Measurements from ENCODE around the gene OPN1SW.

GRCh38 chr7:128815289-128815942, 39.8 kb upstream of the OPN1SW start:
- TF ChIP-seq CTCF (conservative IDR thresholded peaks at IDR 0.05; ENCODE audit: low read length): no peak
- no peak for TF ChIP-seq EZH2phosphoT487 (IDR thresholded peaks at IDR 0.05; ENCODE audit: borderline replicate concordance)
